ENCODE measurements around the gene RENBP. TPM values are rescaled to one million over a fixed set of nuclear protein-coding genes. Genes with fewer than 3 reads are reported as not detected.

RENBP gene
- total RNA-seq, 4 donors from 2014 or later: 4.6 to 13.1 (median 7.2) TPM; not detected in 1

- Histone ChIP-seq H3K4me1 (peaks cover 11 to 52% (median 44%) of the 10 kb centered on the region in 4 donors), H3K27ac (peak overlapping the region; percentile 94 to 100 (median 98)), H3K27me3 (no peaks in the 10 kb centered on the region), H3K9me3 (no peaks in the 10 kb centered on the region), H3K36me3 (no peaks in the 10 kb centered on the region), H3K4me3 (peak overlapping the region; percentile 9 to 91 (median 73))
- intact Hi-C loops (cut with DNase I; ENCODE audit: low total_unique reads) (no loop called here), in situ Hi-C loops (cut with MboI; ENCODE audit: low pct_ligation_motif_present in 1 of 4, low pct_unique_long_range_greater_than_20kb in 1 of 4, low sequenced_read_pairs in 3 of 4) (loop anchor here in 2 of 4 donors (25.0 kb wide), 2 partner anchors 207 to 568 kb away; partner anchors contain the start of genes G6PD (in 1 of the 2), IKBKG (in 1 of the 2) and PLXNB3 (in 1 of the 2))
- 42% methylated on average over 25 of the region's 25 CpGs; no CpG with 5 or more reads in 1 of the 2 donors for WGBS, 2 donors (ENCODE audit: low coverage in 1 of 2)
- TF ChIP-seq POLR2A (IDR thresholded peaks at IDR 0.05): no peak
- TF ChIP-seq EP300 (IDR thresholded peaks at IDR 0.05; ENCODE audit: low read depth): no peak
- TF ChIP-seq, protein P1, sequence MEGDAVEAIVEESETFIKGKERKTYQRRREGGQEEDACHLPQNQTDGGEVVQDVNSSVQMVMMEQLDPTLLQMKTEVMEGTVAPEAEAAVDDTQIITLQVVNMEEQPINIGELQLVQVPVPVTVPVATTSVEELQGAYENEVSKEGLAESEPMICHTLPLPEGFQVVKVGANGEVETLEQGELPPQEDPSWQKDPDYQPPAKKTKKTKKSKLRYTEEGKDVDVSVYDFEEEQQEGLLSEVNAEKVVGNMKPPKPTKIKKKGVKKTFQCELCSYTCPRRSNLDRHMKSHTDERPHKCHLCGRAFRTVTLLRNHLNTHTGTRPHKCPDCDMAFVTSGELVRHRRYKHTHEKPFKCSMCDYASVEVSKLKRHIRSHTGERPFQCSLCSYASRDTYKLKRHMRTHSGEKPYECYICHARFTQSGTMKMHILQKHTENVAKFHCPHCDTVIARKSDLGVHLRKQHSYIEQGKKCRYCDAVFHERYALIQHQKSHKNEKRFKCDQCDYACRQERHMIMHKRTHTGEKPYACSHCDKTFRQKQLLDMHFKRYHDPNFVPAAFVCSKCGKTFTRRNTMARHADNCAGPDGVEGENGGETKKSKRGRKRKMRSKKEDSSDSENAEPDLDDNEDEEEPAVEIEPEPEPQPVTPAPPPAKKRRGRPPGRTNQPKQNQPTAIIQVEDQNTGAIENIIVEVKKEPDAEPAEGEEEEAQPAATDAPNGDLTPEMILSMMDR (IDR thresholded peaks at IDR 0.05): no peak
- TF ChIP-seq POLR2AphosphoS5 (IDR thresholded peaks at IDR 0.05): no peak
- no peak for DNase-seq
Observed at GRCh38 chrX:153969125-153969903, 24.9 kb upstream of the RENBP start.

DNA sequence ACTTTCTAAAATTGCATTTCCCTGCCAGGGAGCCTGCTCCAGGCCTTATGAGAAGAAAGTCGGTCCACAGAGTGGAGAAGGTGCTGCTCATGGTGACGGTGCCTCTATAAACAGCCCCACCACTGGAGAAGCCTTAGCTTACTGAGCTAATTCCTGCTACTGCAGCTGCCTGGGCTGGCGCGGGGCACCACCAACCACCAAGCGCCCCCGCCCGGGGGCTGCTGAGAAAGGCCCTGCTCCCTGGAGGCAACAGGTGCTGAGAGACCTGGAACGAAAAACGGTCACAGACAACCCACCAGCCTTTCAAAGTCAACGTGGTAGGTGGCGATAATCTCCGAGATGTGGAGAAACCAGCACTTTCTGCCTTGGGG lies 24.3 kb upstream of the RENBP start:
- Histone ChIP-seq H3K4me1 (peaks cover 11 to 47% (median 39%) of the 10 kb centered on the region in 4 donors), H3K27ac (peak overlapping the region; percentile 94 to 100 (median 98)), H3K27me3 (no peaks in the 10 kb centered on the region), H3K4me3 (peak overlapping the region in 3 of 4 donors; percentile 63 to 91 (median 83)), H3K36me3 (no peaks in the 10 kb centered on the region), H3K9me3 (no peaks in the 10 kb centered on the region)
- peak; percentile 46 for DNase-seq
- 49% methylated on average over 12 of the region's 12 CpGs; no CpG with 5 or more reads in 1 of the 2 donors for WGBS, 2 donors (ENCODE audit: low coverage in 1 of 2)
- intact Hi-C loops (cut with DNase I; ENCODE audit: low total_unique reads) (no loop called here), in situ Hi-C loops (cut with MboI; ENCODE audit: low pct_ligation_motif_present in 1 of 4, low pct_unique_long_range_greater_than_20kb in 1 of 4, low sequenced_read_pairs in 3 of 4) (loop anchor here in 2 of 4 donors (25.0 kb wide), 2 partner anchors 206 to 569 kb away; partner anchors contain the start of genes G6PD (in 1 of the 2), IKBKG (in 1 of the 2) and PLXNB3 (in 1 of the 2))
- TF ChIP-seq, protein P1 (IDR thresholded peaks at IDR 0.05): no peak
- TF ChIP-seq POLR2A (IDR thresholded peaks at IDR 0.05) (no peak), EP300 (IDR thresholded peaks at IDR 0.05; ENCODE audit: low read depth) (no peak), POLR2AphosphoS5 (IDR thresholded peaks at IDR 0.05) (no peak)

- H3K4me1 ChIP-seq: peaks cover 11 to 42% (median 34%) of the 10 kb centered on the region in 4 donors
- no peak for DNase-seq
- H3K36me3 ChIP-seq: no peaks in the 10 kb centered on the region
- H3K27me3 ChIP-seq: no peaks in the 10 kb centered on the region
- in situ Hi-C loops (cut with MboI; ENCODE audit: low pct_ligation_motif_present in 1 of 4, low pct_unique_long_range_greater_than_20kb in 1 of 4, low sequenced_read_pairs in 3 of 4) (loop anchor here in 2 of 4 donors (25.0 kb wide), 2 partner anchors 206 to 569 kb away; partner anchors contain the start of genes G6PD (in 1 of the 2), IKBKG (in 1 of the 2) and PLXNB3 (in 1 of the 2)), intact Hi-C loops (cut with DNase I; ENCODE audit: low total_unique reads) (no loop called here)
- TF ChIP-seq POLR2AphosphoS5 (IDR thresholded peaks at IDR 0.05): no peak
- no peak for TF ChIP-seq POLR2A (IDR thresholded peaks at IDR 0.05)
- TF ChIP-seq, protein P1 (IDR thresholded peaks at IDR 0.05): no peak
- no peak for TF ChIP-seq EP300 (IDR thresholded peaks at IDR 0.05; ENCODE audit: low read depth)
- 60% methylated on average over 9 of the region's 9 CpGs; no CpG with 5 or more reads in 1 of the 2 donors for WGBS, 2 donors (ENCODE audit: low coverage in 1 of 2)
- H3K4me3 ChIP-seq: peak overlapping the region in 1 of 4 donors; percentile 91
- no peaks in the 10 kb centered on the region for H3K9me3 ChIP-seq
- peak overlapping the region; percentile 94 to 100 (median 98) for H3K27ac ChIP-seq
Observed at GRCh38 chrX:153968255-153968654, 23.8 kb upstream of the RENBP start.
